Right lobe of liver (tissue), 4 donors: ENCODE data around the gene FADS2.
A peak's percentile ranks its signal among the peaks of the same experiment; 100 is the strongest.

ENCODE experiments used
- CTCF ChIP-seq, 4 donors: fragments of 200-600 bp in 3 of 4; fragments of 450-650 bp in 1 of 4; IDR thresholded peaks; one replicate each; pipeline versions ENCODE4 v1.5.1 to v1.8.0; 2016 to 2022; ENCODE audit warnings: antibody characterized with exemption in 4 of 4, mild to moderate bottlenecking in 2 of 4
- POLR2A ChIP-seq: fragments of 450-650 bp; IDR thresholded peaks from one replicate; pipeline ENCODE4 v1.6.1; 2017; ENCODE audit warnings: antibody characterized with exemption, mild to moderate bottlenecking
- donor health status: DM: no; HTN: no; CAD: no.
- donor health status: DM: no; HTN: no; CAD: no.
- donor health status: DM: no; HTN: yes; CAD: no.

- peak; percentile 95 for TF ChIP-seq POLR2A
- TF ChIP-seq CTCF (IDR thresholded peaks at IDR 0.05), result no peak
Measured at GRCh38 chr11:61814958-61815789, 12.9 kb upstream of the FADS2 start.
